ENCODE results near the gene TRAPPC6A.

GRCh38 chr19:45166723-45167252, 11.2 kb downstream of the TRAPPC6A start:
- TF ChIP-seq CTCF (IDR thresholded peaks at IDR 0.05; ENCODE audit: low read depth, low read length) (no peak), EZH2phosphoT487 (IDR thresholded peaks at IDR 0.05; ENCODE audit: low read depth) (no peak)

Data from OCI-LY3 (cell line).